GM18873 (cell line): Measurements from ENCODE around the gene RBFOX1.

Source experiments
- ATAC-seq: cut with Tn5 transposase; IDR thresholded peaks from one replicate; pipeline ENCODE4 v1.9.1; 2021; ENCODE audit warnings: mild to moderate bottlenecking, moderate library complexity, moderate number of reproducible peaks; ENCODE audit not compliant: unreplicated experiment, low FRiP score

RBFOX1 gene

GRCh38 chr16:7736138-7736665 lies 403.6 kb downstream of the RBFOX1 start:
- no peak for ATAC-seq

GRCh38 chr16:7742626-7743025 lies 410.0 kb downstream of the RBFOX1 start:
- ATAC-seq: no peak

GRCh38 chr16:7744546-7745264 lies 412.1 kb downstream of the RBFOX1 start:
- ATAC-seq: no peak

- ATAC-seq: no peak
Measured at GRCh38 chr16:7745276-7745675, 412.6 kb downstream of the RBFOX1 start.

GRCh38 chr16:7746941-7747340 lies 414.3 kb downstream of the RBFOX1 start:
- no peak for ATAC-seq

- no peak for ATAC-seq
Measured at GRCh38 chr16:7748522-7748921, 415.9 kb downstream of the RBFOX1 start.

GRCh38 chr16:7755347-7755882 lies 422.8 kb downstream of the RBFOX1 start:
- no peak for ATAC-seq
